ENCODE measurements around the gene SHPK. TPM values are rescaled to one million over a fixed set of nuclear protein-coding genes. Genes with fewer than 3 reads are reported as not detected.
"Not testable (repeated sequence)": the region's sequence is repeated elsewhere in the genome, so short reads cannot be mapped to it uniquely, and the experiment has no call there.

SHPK gene
- polyA plus RNA-seq, 1 donor = 6.3 TPM

GRCh38 chr17:3590231-3590630 is 45.8 kb downstream of the SHPK start:
- no peak for DNase-seq (ENCODE audit: low read depth)

GRCh38 chr17:3589784-3590183 is 46.3 kb downstream of the SHPK start:
- no peak for DNase-seq (ENCODE audit: low read depth)

- DNase-seq (ENCODE audit: low read depth) = no peak
Measured at GRCh38 chr17:3585826-3586225, 50.2 kb downstream of the SHPK start.

- no peak for DNase-seq (ENCODE audit: low read depth)
Measured at GRCh38 chr17:3583456-3583855, 52.6 kb downstream of the SHPK start.

- no peak for DNase-seq (ENCODE audit: low read depth)
Measured at GRCh38 chr17:3582915-3583314, 53.1 kb downstream of the SHPK start.

- not testable (repeated sequence) for DNase-seq (ENCODE audit: low read depth)
Measured at GRCh38 chr17:3578667-3579066, 57.4 kb downstream of the SHPK start.

GRCh38 chr17:3576970-3577369 is 59.1 kb downstream of the SHPK start:
- no peak for DNase-seq (ENCODE audit: low read depth)

GRCh38 chr17:3575511-3575910 is 60.5 kb downstream of the SHPK start:
- no peak for DNase-seq (ENCODE audit: low read depth)

- no peak for DNase-seq (ENCODE audit: low read depth)
Measured at GRCh38 chr17:3574231-3574630, 61.8 kb downstream of the SHPK start.

GRCh38 chr17:3573246-3574100 is 62.6 kb downstream of the SHPK start:
- no peak for DNase-seq (ENCODE audit: low read depth)

GRCh38 chr17:3572231-3572630 is 63.8 kb downstream of the SHPK start:
- DNase-seq (ENCODE audit: low read depth) = no peak

GRCh38 chr17:3571043-3571900 is 64.8 kb downstream of the SHPK start:
- no peak for DNase-seq (ENCODE audit: low read depth)

- DNase-seq (ENCODE audit: low read depth) = no peak
Measured at GRCh38 chr17:3569534-3570137, 66.4 kb downstream of the SHPK start.

- no peak for DNase-seq (ENCODE audit: low read depth)
Measured at GRCh38 chr17:3566551-3566950, 69.5 kb downstream of the SHPK start.

GRCh38 chr17:3565143-3565542 is 70.9 kb downstream of the SHPK start:
- DNase-seq (ENCODE audit: low read depth) = no peak

GRCh38 chr17:3564241-3564640 is 71.8 kb downstream of the SHPK start:
- DNase-seq (ENCODE audit: low read depth) = not testable (repeated sequence)

GRCh38 chr17:3559270-3559645 is 76.8 kb downstream of the SHPK start:
- no peak for DNase-seq (ENCODE audit: low read depth)

- no peak for DNase-seq (ENCODE audit: low read depth)
Measured at GRCh38 chr17:3558603-3559269, 77.3 kb downstream of the SHPK start.

Measured in forelimb muscle (tissue), 1 donor.